HG02610 (cell line): ENCODE results near the gene YBX1.

Source experiments
- ATAC-seq: cut with Tn5 transposase; IDR thresholded peaks from one replicate; pipeline ENCODE4 v1.9.1; 2021; ENCODE audit warnings: mild to moderate bottlenecking, moderate library complexity; ENCODE audit not compliant: unreplicated experiment

The YBX1 gene

DNA sequence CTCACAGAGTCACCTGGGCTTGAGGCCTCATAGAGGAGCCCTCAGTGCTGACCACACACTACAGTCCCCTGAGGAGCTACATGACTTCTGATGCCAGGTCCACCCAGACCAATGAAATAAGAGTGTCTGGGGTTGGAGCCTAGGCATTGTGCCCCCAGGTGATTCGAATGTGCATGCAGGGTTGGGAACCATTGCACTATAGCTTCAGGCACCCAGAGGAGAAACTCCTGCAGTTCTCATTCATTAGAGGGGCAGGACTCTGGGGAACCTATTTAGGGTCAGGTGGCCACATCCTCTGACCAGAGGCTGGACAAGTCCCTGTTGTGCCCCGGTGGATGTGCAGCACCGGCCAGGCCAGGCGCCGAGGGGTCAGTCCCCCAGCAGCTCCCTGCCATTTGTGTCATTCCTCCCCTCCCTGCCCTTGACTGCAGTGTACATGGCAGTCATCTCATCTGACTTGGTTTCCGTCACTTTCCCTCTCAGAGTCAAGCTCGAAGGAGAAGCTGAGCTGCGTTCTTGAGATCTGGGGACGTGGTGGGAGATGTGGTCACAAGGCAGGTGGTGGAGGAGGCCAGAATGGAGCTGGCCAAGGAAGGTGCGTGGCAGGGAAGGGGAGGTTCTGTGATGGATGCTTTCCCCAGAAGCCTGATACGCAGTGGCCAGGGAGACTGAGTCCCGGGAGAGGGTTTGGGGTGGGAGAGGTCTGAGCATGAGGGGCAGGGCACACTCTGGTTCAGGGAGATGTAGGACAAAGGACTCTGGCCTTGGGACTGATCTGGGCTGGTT is 51.4 kb downstream of the YBX1 start:
- no peak for ATAC-seq

DNA sequence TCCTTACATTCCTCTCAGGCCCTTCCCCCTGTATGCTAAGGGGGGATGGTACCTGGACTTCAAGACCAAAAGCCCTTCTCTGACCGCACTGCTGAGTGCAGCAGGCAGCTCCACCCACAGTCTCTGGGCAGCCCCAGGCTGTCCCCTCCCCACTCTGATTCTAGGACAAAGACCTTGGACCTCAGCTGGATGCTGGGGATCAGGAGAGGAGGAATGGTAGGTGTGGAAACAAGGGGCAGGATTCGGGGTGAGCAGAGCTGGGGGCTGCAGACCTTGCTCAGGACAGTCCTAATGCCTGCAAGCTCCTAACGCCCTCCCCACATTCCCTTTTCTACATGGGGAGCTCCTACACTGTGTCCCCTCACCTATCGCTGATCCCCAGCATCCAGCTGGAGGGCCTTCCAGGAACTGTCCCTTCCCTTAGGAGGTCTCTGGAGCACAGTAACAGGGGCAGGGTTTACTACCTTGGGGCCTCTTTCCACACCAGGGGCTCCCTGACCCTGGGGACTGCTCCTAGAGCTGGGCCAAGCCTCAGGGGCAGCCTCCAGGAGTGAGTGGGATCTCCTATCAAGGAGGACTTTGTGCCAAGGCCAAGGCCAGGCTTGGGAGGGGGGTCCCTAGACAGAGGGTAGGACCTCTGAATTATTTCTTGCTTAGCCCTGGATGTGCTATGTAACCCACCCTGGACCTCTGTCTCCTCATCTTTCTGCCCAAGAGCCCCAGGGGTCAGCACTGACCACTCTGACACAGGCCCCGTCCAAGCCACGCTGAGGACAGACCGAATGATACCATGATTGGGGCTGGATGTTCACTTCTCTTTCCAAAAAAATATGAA is 52.2 kb downstream of the YBX1 start:
- ATAC-seq, result no peak

DNA sequence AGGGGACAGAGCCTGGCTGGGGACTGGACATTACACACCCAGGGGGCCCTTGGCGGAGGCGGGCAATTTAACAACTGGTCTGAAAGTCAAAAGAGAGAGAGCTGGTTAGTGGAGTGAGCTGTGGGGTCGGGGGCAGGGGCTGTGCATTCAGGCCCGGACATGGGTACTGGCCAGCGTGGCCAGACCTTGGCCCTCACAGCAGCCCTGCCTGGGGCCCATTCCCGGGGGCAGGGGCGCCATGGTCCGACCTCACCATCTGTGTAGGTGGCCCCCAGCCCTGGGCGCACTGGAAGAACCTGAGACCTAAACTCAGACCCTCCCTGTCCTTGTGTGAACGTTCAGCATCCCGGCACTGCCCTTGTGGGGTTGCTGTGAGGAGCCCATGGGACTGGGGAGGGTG is 52.8 kb downstream of the YBX1 start:
- ATAC-seq, result no peak

DNA sequence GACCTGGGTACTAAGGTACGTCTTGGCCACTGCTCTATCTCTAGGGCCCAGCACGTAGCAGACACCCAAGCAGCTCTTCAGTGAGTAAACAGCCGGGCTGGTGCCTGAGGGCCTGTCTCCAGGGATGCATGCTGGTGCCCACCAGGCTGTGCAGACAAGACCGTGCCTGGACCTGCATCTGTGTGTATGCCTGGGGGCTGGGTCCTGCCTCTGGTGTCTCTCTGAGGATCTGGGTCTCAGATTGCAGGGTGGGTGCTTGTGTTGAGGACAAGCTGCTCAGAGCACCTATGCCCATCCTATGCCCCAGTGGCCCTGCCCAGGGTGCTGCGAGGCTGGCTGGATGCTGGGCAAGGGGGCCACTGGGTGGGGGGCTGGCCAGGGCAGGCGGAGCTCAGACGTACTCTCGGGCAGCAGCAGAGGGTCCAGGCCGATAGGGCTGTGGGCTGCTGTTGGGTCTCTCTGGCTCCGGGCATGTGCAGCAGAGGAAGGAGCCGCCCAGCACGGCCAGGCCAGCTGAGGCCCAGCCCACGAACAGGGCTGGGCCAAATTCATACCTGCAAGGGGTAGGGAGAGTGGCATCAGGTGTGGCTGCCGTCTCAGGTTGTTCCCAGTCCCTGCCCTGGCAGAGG is 53.4 kb downstream of the YBX1 start:
- no peak for ATAC-seq

DNA sequence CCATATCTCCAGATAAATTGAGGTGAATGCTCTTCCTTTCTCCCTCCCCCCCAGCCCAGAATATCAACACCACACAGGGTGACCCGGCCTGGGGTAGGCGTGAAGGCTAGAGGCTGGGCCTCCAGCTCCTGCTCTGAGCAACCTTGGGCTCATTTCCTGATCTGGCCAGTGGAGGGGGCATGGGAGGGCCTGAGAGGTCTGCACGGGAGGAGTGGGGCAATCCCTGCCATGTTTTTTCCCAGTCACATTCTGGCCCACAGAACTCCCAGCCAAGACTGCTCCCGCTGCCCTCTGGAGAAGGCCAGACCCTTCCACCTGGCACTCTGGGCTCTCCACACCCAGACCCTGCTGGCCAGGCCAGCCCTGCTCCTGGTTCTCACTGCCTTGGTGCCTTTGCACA is 53.9 kb downstream of the YBX1 start:
- no peak for ATAC-seq

DNA sequence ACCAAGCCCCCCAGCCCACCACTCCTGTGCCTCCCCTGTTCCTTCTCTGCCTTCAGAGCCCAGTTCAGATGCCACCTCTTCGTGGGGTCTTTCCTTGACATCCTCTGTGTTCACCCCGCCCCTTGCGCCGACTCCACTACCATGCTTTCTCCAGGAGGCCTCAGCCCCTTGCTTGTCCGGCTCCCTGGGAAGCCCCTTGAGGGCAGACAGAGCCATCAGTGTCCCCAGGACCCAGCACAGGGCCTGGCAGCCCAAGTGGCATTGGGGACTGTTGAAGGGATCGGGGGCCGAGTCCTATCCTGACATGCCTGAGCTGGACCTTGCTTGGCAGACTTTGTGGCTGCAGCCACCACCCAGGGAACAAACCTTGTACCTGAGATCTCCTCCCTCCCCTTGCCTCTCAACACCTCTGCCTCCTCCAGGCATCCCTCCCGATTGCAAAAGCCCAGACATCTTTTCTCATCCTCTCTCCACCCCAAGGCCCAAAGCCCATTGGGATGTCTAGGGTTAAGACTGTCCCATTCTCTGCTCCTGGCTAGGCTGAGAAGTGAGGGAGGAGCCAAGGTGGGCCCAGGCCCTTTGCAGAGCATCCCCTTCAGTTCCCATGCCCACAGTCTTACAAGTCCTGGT is 54.5 kb downstream of the YBX1 start:
- ATAC-seq, result no peak

DNA sequence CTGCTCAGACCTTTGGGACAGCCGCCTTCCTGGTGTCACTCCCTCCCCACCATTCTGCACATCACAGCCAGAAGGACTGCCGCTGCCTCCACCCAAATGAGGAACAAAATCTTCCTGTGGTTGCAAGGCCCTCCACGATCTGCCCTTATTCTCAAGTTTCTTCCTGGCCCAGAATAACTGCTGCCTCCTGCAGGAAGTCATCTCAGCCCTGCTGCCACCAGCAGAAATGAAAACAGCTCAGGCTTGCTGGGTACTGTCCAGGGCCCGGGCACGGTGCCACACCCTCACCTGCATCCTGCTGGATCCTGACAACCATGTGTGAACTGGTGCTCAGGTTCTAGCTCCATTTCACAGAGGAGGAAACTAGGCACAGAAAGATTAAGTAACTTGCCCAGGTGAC is 55.0 kb downstream of the YBX1 start:
- ATAC-seq, result no peak

DNA sequence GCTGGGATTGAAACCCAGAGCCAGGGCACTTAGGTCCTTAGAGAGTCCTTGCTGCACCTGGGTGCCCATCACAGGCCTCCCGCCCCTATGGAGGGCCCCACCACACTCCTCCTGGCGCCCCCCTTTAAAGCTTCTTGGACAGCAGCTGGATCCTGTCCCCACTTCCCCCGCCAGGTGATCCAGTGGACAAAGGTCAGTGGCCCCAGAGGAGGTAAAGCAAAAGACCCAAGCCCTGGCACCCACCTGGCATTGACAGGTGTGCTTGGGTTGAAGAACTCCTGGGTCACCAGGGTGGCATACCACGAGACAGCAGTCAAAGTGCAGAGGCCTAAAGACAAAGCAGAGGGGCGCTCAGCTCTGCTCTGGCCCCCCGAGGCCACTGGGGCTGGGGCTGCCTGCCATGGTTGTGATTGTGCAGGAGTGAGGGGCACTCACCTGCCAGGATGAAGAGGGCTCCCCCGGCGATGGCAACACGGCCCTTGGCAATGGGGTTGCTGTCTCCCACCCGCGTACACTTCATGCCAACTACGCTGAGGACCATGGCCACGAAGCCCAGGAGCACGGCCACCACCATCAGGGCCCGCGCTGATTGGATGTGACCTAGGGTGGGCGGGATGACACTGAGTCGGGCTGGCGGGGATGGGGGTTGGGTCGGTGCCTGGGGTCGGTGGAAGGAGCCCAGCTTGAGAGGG is 55.9 kb downstream of the YBX1 start:
- no peak for ATAC-seq

DNA sequence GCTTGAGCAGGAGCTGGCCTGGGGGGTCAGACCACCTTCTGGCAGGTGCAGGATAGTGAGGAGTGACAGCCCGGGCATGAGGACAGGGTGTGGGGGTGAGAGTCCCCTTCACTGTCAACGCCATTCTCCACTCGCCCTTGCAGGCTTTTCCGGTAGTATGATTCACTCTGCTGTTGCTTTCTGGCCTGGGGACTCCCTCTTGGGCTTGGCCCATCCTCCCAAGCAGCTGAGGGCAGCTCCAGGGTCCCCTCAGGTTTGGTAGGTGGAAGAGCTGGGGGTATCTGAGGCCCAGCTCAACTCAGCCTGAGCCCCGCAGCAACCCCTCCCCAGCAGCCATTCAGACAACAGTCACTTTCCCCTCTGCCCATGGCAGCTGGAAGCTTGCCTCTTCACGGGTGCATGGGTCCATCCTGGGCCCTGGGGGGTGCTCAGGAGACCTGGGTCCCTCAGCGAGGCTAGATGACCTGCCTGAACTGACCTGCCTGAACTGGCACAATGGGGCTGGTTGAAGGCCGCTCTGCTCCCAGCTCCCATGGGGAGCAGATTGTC is 56.5 kb downstream of the YBX1 start:
- no peak for ATAC-seq

DNA sequence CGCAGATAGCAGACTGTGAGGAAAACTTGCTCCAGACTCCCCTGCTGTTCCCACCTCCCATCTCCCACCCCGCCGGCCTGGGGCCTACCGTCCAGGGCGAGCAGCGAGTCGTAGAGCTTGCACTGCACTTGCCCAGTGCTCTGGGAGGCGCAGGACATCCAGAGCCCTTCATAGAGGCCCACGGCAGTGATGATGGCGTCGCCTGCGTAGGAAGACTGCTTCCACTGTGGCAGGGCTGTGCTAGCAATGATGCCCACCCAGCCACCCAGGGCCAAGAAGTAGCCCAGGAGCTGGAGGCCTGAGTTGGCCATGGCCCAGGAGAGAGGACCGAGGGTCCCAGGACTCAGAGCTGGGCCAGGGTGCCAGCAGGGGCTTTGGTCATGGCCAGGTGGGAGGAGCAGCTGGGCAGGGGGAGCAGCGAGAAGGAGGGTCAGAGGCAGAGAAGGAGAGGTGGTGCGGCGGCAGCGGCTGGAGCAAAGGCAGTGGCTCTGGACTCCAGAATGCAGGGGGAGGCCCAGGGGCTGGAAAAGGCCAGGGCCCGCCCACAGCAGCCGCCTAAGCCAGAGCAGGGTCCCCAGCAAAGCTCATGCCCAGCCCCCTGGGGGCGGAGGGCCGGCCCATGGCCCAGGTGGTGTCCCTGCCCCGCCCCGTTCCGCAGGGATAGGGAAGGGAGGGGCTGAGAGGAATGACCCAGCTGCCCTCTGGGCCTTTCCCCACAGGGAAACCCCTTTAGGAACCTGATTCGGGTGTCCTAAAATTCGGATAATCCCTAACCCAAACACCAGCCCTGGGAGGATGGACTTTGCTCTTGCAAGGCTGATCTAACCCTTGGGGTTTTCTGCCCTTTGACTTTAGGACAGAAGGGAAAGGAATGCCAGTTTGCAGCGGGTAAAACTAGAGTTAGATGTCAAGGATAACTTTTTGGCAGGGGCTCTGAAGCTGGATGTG is 57.8 kb downstream of the YBX1 start, which contains the start of gene CLDN19:
TSS of gene CLDN19 (minus strand) at position 484 of the 948 bp plus-strand sequence. CDS start at position 311, 173 bp downstream.
- no peak for ATAC-seq

DNA sequence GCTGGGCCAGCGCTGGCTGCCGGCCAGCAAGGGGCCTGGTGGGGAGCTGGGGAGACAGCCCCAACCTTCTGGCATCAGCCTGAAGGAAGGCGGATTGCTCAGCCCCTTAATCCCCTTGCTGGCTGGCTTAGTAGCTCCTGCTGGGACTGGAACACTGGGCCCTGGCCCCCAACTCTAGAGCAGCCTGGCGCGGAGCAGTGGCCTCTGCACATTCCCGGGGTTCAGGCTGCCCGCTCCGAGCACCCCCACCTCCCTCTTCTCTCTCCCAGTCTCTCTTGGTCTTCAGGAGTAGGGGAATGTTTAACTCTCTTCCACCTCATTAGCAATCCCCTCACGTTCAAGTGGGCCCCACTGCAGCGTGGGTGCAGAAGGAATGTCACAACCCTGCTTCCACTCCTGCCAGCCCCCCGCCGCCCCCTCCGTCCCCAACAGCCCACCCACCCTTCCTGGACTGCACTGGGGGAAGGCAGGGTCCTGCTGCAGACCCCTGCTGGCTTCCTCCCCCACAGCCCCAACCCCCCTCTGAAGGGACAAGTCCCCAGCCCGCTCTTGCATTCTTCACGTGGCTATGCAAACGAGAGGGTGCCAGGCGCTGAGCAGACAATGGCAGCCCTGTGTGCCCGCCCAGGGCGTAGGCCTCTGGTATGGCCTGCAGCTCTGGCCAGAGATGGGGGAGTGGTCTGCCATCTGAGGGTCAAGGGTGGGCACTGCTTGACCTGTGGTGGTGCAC is 58.8 kb downstream of the YBX1 start:
- no peak for ATAC-seq

DNA sequence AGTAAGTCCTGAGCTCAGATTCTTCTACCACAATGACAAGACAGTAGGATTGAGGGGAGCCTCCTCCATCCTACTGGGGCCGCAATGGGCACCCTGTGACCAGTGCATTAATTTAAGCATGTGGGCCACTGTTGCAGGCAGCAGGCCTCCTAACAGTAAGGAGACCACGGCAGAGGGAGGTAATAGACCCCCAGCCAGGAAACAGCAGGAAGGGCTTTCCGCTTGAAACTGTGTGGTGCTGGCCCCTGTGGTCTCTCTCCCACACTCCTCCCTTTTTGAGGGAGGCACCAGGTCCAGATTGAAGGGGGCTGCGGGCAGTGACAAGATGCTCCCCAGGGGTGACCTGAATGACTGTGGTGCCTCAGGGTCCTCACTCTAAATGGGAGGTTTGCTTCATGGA is 59.5 kb downstream of the YBX1 start:
- no peak for ATAC-seq

DNA sequence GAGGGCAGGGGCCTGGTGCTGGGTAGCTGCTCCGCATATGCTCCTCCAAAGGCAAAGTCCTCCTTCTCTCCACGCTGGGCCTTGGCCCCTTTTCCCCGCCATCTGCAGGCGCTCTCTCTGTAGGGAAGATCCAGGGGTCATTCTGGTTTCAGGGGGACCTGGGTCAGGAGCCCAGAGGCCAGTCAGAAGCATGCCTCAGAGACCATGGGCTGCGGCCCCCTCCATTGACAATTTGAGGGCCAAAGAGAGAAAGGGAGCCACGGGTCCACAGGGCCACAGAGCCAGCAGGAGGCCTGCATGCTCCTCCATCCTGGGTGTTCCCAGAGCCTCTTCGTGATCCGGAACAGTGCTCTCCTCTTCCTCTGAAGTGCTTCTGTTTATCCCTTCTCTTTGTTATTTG is 59.9 kb downstream of the YBX1 start:
- ATAC-seq, result no peak

DNA sequence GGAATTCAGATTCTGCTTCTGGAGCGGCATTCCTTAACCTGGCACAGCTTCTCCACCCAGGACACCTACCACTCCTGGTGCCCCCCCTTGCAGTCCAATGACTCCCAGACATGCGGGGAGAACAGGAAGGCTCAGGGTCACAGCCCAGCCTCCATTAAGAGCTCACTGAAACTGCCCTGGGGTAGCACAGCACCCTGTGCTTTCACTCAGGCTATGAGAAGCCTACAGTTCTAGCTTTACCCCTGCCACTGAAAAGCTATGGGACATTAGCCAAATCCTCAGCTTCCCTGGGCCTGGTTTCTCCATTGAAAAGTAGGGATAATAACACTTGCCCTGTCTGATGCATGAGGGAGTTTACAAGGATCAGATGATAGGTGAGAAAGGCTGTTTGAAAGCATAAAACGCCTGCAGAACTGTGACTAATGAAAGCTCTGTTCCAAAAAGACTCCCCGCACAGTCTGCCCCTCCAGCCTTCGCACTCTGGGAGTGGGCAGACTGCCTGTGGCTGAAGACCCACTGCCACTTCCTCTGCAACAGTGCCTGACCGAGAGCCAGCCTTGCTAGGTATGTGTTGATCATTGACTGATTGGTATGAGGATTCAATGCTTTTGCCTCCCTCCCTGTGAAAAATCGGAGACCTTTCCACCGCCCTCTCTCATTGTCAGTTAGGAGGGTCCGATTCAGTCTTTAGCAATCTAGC is 60.5 kb downstream of the YBX1 start:
- ATAC-seq, result no peak

DNA sequence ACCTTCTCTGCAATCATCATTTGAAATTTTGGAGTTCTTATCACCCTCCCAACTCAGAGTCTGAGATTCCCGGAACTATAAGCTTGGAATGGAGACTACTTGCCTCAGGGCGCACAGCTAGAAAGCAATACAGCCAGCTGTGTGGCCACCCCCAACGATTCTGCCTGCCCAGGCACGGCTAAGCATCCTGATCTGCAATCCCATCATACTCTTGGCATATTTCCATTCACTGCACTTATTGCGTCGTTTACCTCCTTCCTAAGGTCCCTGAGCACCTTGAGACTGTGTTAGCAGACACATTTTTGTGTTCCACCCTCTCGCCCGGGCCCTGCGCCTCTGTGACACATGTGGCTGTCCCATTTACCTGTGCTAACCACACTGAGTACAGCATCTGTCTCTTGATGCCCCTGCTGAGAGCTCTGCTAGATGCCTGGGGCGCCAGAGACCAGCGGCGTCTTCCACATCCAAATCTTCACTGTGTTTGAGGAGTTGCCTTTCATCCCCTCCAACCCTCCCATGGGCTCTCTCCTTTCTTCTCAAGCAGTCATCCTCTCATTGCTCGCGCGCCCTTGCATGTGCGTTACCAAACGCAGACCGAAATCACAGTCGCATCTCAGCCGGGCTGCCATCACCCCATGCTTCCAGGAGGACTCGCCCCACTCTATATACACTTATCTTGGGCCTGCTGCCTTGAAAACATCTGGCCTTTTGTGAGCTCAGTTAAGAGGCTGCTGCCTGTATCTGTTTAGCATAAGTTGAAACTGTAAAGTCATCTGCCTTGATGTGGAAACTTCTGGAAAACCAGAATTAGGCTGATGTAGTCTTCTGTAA is 61.3 kb downstream of the YBX1 start:
- no peak for ATAC-seq

DNA sequence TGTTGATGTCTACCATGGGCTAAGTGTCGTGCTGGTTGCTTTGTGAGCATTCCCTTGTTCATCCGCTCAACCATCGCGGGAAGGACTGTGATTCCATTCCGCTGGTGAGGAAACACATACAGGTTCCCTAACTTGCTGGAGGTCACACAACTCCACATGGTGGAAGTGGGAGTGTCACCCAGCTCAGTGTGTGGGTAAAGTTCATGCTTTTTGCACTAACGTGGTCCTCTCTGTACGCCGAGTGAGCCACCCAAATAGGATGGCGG is 61.9 kb downstream of the YBX1 start:
- ATAC-seq, result no peak

DNA sequence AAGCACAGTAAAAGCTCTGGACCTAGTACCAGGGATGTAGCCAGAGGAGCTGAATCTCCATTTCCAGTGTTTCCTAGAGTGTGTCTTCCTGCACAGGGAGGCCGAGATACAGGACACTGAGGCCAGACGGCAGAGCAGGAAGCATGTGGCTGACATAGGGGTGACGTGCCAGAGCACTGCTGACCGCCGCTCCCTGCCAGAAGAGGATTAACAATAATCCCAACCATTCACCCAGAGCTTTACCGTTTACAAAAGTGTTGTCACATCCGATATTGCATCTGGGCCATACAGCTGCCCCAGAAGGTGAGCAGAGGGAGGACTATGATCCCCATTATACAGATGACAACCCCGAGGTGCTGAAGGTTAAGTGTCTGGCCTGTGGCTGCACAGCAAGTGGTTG is 63.6 kb downstream of the YBX1 start:
- no peak for ATAC-seq
